Left lung (tissue), 10 donors: ENCODE results near the gene PPP1R16B. TPM values are rescaled to one million over a fixed set of nuclear protein-coding genes. Genes with fewer than 3 reads are reported as not detected.

ENCODE experiments used
- ATAC-seq: fragments of 200-7000 bp; cut with Tn5 transposase; one replicate; pipeline ENCODE4 v1.9.1; 2020; ENCODE audit warnings: moderate library complexity
- DNase-seq, 4 donors: peaks; one replicate each; pipeline ENCODE4 v3.0.0-alpha.2; 2013 to 2020
- H3K27ac ChIP-seq, 2 donors: fragments of 200-600 bp; sonication (generic) in 1 of 2; one replicate each; pipeline versions ENCODE4 v1.5.0 to v1.8.0; 2020 to 2021
- H3K27me3 ChIP-seq, 2 donors: fragments of 200-600 bp; sonication (generic) in 1 of 2; one replicate each; pipeline versions ENCODE4 v1.5.0 to v1.8.0; 2020 to 2021
- H3K36me3 ChIP-seq, 2 donors: fragments of 200-600 bp; sonication (generic) in 1 of 2; one replicate each; pipeline versions ENCODE4 v1.5.0 to v1.8.0; 2020 to 2021
- H3K4me1 ChIP-seq, 2 donors: fragments of 200-600 bp; one replicate each; pipeline ENCODE4 v1.8.0; 2021
- H3K4me3 ChIP-seq, 2 donors: fragments of 200-600 bp; sonication (generic) in 1 of 2; one replicate each; pipeline versions ENCODE4 v1.5.0 to v1.8.0; 2020 to 2021; ENCODE audit warnings: mild to moderate bottlenecking in 1 of 2
- H3K9me3 ChIP-seq, 2 donors: fragments of 200-600 bp; sonication (generic) in 1 of 2; one replicate each; pipeline versions ENCODE4 v1.5.0 to v1.8.0; 2020 to 2021
- intact Hi-C, 2 donors: fragments of 100-400 bp; cut with DNase I; formaldehyde crosslinking; loops; one replicate each; pipeline versions ENCODE4 v1.11.2 to v1.14.2; 2022
- polyA plus RNA-seq, 6 donors: library from polyadenylated mRNA; unstranded; fragments of 120-200 nt; gene quantifications; one replicate each; pipeline ENCODE4 v1.2.1, GENCODE V29; 2013; ENCODE audit not compliant: insufficient read length in 6 of 6
- total RNA-seq, 2 donors: library from RNA; stranded (reverse); fragmentation: NEBNext Ultra II Directional; extraction: Animal tissue kit (Norgen Biotek cat#: 25700); gene quantifications; one replicate each; pipeline ENCODE4 v1.2.1, GENCODE V29; 2021
- TF ChIP-seq, protein P1 (sequence below), 2 donors: fragments of 200-600 bp; sonication (generic) in 1 of 2; IDR thresholded peaks; one replicate each; pipeline versions ENCODE4 v1.5.0 to v1.8.0; 2021; ENCODE audit warnings: antibody characterized with exemption in 2 of 2
- donor health status: DM: no; HTN: yes; CAD: no.
- donor health status: DM: no; HTN: no; CAD: no.

Gene PPP1R16B
- total and polyA plus RNA-seq, 8 donors: 5.4 to 10.8 (median 7.8) TPM

DNA sequence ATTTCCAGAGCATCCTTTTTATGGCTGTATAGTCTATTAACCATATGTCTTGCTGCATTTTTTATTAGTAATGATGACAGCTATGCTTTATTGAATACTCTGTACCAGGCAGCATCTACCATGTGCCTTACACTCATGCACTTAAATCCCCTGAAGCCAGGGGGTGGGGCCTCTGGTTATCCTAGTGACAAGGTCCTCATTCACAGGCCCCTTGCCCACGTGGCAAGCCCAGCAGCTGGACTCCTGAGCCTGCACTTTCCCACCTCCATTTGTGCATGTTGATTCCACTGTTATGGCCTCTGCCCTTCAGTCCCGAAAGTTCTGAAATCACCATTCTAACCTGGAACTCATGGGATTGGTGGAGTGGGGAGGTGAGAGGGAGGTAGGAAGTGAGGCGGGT, 35.0 kb upstream of the PPP1R16B start:
- Histone ChIP-seq H3K27ac (no peak overlapping the region), H3K27me3 (no peaks in the 10 kb centered on the region), H3K4me3 (no peak overlapping the region), H3K9me3 (peaks cover 0 to 4% of the 10 kb centered on the region in 2 donors), H3K4me1 (no peaks in the 10 kb centered on the region), H3K36me3 (peaks cover 4 to 96% of the 10 kb centered on the region in 2 donors)
- no peak for DNase-seq
- TF ChIP-seq, protein P1, sequence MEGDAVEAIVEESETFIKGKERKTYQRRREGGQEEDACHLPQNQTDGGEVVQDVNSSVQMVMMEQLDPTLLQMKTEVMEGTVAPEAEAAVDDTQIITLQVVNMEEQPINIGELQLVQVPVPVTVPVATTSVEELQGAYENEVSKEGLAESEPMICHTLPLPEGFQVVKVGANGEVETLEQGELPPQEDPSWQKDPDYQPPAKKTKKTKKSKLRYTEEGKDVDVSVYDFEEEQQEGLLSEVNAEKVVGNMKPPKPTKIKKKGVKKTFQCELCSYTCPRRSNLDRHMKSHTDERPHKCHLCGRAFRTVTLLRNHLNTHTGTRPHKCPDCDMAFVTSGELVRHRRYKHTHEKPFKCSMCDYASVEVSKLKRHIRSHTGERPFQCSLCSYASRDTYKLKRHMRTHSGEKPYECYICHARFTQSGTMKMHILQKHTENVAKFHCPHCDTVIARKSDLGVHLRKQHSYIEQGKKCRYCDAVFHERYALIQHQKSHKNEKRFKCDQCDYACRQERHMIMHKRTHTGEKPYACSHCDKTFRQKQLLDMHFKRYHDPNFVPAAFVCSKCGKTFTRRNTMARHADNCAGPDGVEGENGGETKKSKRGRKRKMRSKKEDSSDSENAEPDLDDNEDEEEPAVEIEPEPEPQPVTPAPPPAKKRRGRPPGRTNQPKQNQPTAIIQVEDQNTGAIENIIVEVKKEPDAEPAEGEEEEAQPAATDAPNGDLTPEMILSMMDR (IDR thresholded peaks at IDR 0.05): no peak
- ATAC-seq: no peak
- intact Hi-C loops: no loop called here

DNA sequence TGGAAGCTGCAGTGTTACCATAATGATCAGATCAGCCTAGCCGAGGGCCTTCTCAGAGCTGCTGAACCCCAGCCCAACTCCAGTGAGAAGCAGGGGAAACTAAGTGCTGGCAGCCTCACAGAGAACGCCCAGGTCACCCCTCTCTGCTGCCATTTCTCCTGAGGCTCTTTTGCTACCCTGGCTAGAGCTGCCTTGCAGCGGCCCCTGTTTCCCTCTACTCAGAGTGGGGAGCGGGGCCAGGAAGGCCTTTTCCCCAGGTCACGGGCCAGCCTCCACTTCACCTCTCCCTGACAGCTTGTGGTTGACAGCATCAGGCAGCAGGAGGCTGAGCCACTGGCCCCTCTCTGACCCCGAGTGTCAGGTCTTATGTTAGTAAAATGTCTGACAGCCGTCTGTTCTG, 34.5 kb upstream of the PPP1R16B start:
- H3K4me1 ChIP-seq: no peaks in the 10 kb centered on the region
- H3K9me3 ChIP-seq: peaks cover 0 to 4% of the 10 kb centered on the region in 2 donors
- TF ChIP-seq, protein P1 (IDR thresholded peaks at IDR 0.05): no peak
- H3K27me3 ChIP-seq: no peaks in the 10 kb centered on the region
- H3K36me3 ChIP-seq: peaks cover 4 to 96% of the 10 kb centered on the region in 2 donors
- ATAC-seq: no peak
- no peak overlapping the region for H3K4me3 ChIP-seq
- no peak for DNase-seq
- H3K27ac ChIP-seq: no peak overlapping the region
- intact Hi-C loops: no loop called here

DNA sequence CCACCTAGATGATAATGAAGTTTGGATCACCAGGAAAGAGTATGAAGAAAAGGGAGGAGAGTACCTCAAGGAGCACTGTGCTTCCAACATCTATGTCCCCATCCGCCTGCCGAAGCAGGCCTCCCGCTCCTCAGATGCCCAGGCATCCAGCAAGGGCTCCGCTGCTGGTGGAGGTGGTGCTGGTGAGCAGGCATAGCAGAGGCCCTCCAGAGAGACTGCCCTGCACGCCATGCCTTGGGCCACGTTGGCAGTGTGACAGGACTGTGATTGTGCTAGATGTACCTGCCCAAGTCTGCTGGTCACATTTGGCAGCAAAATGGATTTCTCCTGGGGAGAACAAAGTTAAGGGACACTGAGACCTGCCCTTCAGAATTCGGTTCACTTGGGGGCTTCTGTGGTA, 33.9 kb upstream of the PPP1R16B start:
- DNase-seq (no peak), ATAC-seq (no peak)
- H3K4me1 ChIP-seq: no peaks in the 10 kb centered on the region
- no peak overlapping the region for H3K4me3 ChIP-seq
- no peak overlapping the region for H3K27ac ChIP-seq
- peaks cover 0 to 4% of the 10 kb centered on the region in 2 donors for H3K9me3 ChIP-seq
- H3K27me3 ChIP-seq: no peaks in the 10 kb centered on the region
- TF ChIP-seq, protein P1 (IDR thresholded peaks at IDR 0.05): no peak
- H3K36me3 ChIP-seq: peaks cover 4 to 93% of the 10 kb centered on the region in 2 donors
- intact Hi-C loops: no loop called here

DNA sequence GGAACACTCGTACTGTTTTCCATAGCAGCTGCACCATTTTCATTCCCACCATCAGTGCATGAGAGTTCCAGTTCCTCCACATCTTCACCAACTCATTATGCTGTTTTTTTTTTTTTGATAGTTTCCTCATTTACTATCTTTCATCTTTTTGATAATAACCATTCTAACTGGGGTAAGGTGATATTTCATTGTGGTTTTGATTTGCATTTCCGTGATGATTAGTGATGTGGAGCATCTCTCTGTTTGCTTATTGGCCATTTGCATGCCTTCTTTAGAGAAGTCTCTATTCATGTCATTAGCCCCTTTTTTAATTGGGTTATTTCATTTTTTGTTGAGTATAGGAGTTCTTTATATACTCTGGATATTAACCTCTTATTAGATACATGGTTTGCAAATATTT, 31.3 kb upstream of the PPP1R16B start:
- peaks cover 4 to 68% of the 10 kb centered on the region in 2 donors for H3K36me3 ChIP-seq
- H3K9me3 ChIP-seq: peaks cover 0 to 4% of the 10 kb centered on the region in 2 donors
- ATAC-seq (no peak), DNase-seq (no peak)
- H3K27me3 ChIP-seq: no peaks in the 10 kb centered on the region
- H3K4me1 ChIP-seq: no peaks in the 10 kb centered on the region
- TF ChIP-seq, protein P1 (IDR thresholded peaks at IDR 0.05): no peak
- intact Hi-C loops: no loop called here
- no peak overlapping the region for H3K27ac ChIP-seq
- H3K4me3 ChIP-seq: no peak overlapping the region

DNA sequence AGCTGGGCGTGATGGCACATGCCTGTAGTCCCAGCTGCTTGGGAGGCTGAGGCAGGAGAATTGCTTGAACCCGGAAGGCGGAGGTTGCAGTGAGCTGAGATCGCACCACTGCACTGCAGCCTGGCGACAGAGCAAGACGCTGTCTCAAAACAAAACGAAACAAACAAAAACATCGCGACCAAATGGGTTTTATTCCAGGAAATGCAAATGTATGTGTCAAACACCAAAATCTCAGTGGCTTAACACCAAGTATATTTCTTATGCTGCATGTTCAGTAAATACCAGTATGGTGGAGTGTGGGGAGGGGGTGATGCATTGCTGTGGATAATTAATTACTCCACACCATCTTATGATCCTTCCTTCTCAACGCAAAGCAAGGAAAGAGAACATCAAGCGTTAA, 29.1 kb upstream of the PPP1R16B start:
- H3K4me3 ChIP-seq: no peak overlapping the region
- ATAC-seq: no peak
- TF ChIP-seq, protein P1 (IDR thresholded peaks at IDR 0.05): no peak

More for the DNA sequence above, 29.1 kb upstream of the PPP1R16B start:
- Histone ChIP-seq H3K27ac (no peak overlapping the region), H3K4me1 (no peaks in the 10 kb centered on the region), H3K27me3 (no peaks in the 10 kb centered on the region), H3K9me3 (peaks cover 0 to 4% of the 10 kb centered on the region in 2 donors), H3K36me3 (peaks cover 4 to 47% of the 10 kb centered on the region in 2 donors)
- DNase-seq: no peak
- intact Hi-C loops: no loop called here
